Spinal cord (tissue), 10 donors: Measurements from ENCODE around the gene MAP1A. TPM values are rescaled to one million over a fixed set of nuclear protein-coding genes. Genes with fewer than 3 reads are reported as not detected.
"Not testable (repeated sequence)": the region's sequence is repeated elsewhere in the genome, so short reads cannot be mapped to it uniquely, and the experiment has no call there.

Experiments used
- DNase-seq, 6 donors: peaks; one replicate each; pipeline versions ENCODE4 v3.0.0 to v3.0.0-alpha.2; 2013 to 2015; ENCODE audit warnings: low spot score in 6 of 6, low read depth in 4 of 6
- H3K27ac ChIP-seq: one replicate; pipeline ENCODE4 v1.5.1; 2013; ENCODE audit warnings: low read depth, low read length, control low read depth
- H3K27me3 ChIP-seq: one replicate; pipeline ENCODE4 v1.6.1; 2013; ENCODE audit warnings: low read length; ENCODE audit not compliant: control insufficient read depth, insufficient read depth
- H3K36me3 ChIP-seq: one replicate; pipeline ENCODE4 v1.6.1; 2013; ENCODE audit warnings: low read length; ENCODE audit not compliant: control insufficient read depth, insufficient read depth
- H3K4me1 ChIP-seq: one replicate; pipeline ENCODE4 v1.6.1; 2013; ENCODE audit warnings: low read length; ENCODE audit not compliant: control insufficient read depth, insufficient read depth
- H3K4me3 ChIP-seq: one replicate; pipeline ENCODE4 v1.5.1; 2013; ENCODE audit warnings: low read depth, low read length, control low read depth
- H3K9me3 ChIP-seq: one replicate; pipeline ENCODE4 v1.6.1; 2013; ENCODE audit warnings: low read length; ENCODE audit not compliant: control insufficient read depth, insufficient read depth
- WGBS: methylation state at CpG from one replicate; pipeline ENCODE4 v1.1.5; 2013; ENCODE audit warnings: missing lambda C conversion rate; ENCODE audit not compliant: insufficient coverage; 5-methylcytosine and 5-hydroxymethylcytosine counted together
- polyA plus RNA-seq, 2 donors: library from polyadenylated mRNA; unstranded; fragments of 120-200 nt; gene quantifications; one replicate each; pipeline ENCODE4 v1.2.1, GENCODE V29; 2013; ENCODE audit not compliant: insufficient read length in 2 of 2
- total RNA-seq, 2 donors: library from RNA; depleted of rRNA in 1 of 2; stranded (reverse); fragments of 120-200 nt in 1 of 2; fragments of >200 nt in 1 of 2; gene quantifications; one replicate each; pipeline versions ENCODE4 v1.2.3 to v1.2.4, GENCODE V29; 2013 to 2014
- donor health status: healthy.

The MAP1A gene
- total and polyA plus RNA-seq, 4 donors, result 71.6 to 230 (median 168) TPM

DNA sequence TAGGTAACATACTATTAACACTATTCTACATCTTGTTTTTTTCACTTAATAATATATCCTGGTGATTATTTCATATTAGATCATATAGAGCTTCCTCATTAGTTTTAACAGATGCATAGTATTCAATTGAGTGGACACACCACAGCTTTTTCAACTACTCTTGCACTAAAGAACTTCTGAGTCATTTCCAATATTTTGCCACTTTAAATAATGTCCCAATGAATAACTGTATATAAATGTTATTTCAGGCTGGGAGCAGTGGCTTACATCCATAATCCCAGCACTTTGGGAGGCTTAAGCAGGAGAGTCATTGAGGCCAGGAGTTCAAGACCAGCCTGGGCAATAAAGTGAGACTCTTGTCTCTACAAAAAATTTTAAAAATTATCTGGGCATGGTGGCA, 26.9 kb downstream of the MAP1A start:
- H3K4me3 ChIP-seq, result no peak overlapping the region
- H3K9me3 ChIP-seq, result no peaks in the 10 kb centered on the region
- H3K27me3 ChIP-seq, result no peaks in the 10 kb centered on the region
- H3K27ac ChIP-seq, result no peak overlapping the region
- peaks cover 3% of the 10 kb centered on the region for H3K36me3 ChIP-seq
- no peak for DNase-seq
- no peaks in the 10 kb centered on the region for H3K4me1 ChIP-seq

DNA sequence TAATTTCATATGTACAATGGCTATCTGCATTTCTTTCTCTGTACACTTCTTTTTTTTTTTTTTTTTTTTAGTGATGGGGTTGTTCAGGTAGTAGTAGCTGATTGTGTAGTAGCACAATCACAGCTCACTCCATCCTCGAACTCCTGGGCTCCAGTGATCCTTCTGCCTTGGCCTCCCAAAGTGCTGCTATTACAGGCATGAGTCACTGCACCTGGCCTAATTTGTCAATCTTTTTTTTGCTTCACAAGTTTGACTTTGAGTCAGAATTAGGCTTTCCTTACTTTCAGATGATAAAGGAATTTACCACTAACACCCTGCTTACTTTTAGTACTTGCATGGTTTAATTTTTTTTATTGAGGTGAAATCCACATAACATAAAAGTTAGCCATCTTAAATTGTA, 28.0 kb downstream of the MAP1A start:
- Histone ChIP-seq H3K27me3 (no peaks in the 10 kb centered on the region), H3K36me3 (peaks cover 3% of the 10 kb centered on the region), H3K9me3 (no peaks in the 10 kb centered on the region), H3K4me3 (no peak overlapping the region), H3K4me1 (no peaks in the 10 kb centered on the region), H3K27ac (no peak overlapping the region)
- no peak for DNase-seq
- 88% methylated on average over 1 of the region's 1 CpG for WGBS

DNA sequence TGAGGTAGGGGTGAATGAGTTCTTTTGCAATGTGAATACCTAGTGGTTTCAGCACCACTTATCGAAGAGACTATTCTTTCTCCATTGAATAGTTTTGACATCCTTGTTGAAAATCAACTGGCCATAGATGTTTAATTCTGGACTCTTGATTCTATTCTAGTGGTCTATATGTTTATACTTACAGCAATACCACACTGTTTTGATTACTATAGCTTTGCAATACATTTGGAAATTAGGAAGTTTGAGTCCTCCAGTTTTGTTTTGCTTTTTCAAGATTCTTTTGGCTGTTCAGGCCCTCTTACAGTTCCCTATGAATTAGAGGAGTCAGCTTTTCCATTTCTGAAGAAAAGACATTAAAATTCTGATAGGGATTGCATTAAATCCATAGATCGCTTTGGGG, 30.1 kb downstream of the MAP1A start:
- WGBS, result no CpG with 5 or more reads among the region's 2 CpGs
- Histone ChIP-seq H3K4me3 (no peak overlapping the region), H3K27ac (no peak overlapping the region), H3K9me3 (no peaks in the 10 kb centered on the region), H3K36me3 (peaks cover 5% of the 10 kb centered on the region), H3K4me1 (no peaks in the 10 kb centered on the region), H3K27me3 (no peaks in the 10 kb centered on the region)
- DNase-seq, result no peak

DNA sequence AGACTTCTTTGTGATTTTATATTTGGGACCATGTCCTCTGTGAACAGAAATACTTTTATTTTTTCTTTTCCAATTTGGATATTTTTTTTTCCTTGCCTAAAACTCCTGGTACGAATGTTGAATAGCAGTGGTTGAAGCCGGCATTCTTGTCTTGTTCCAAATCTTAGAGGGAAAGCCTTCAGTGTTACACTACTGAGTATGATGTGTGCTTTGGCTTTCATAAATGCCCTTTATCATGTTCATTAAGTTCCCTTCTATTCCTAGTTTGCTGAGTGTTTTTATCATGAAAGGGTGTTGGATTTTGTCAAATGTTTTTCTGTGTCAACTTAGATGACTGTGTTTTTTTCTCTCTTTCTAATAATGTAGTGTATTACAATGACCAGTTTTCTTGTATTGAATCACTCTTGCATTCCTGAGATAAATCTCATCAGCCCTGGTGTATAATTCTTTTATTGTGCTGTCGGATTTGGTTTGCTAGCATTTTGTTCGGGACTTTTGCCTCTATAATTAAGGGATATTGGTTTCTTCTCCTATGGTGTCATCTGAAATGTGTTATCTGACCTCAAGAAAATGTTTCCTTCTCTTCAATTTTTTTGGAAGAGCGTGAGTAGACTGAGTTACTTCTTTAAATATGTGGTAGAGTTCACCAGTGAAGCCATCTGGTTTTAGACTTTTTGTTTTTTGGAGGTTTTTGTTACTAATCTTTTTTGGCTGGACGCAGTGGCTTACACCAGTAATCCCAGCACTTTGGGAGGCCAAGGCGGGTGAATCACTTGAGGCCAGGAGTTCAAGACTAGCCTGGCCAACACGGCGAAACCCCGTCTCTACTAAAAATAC, 33.3 kb downstream of the MAP1A start:
- Histone ChIP-seq H3K4me3 (no peak overlapping the region), H3K27me3 (no peaks in the 10 kb centered on the region), H3K36me3 (peaks cover 18% of the 10 kb centered on the region), H3K27ac (no peak overlapping the region), H3K9me3 (no peaks in the 10 kb centered on the region), H3K4me1 (no peaks in the 10 kb centered on the region)
- WGBS, result 93% methylated on average over 3 of the region's 10 CpGs
- no peak for DNase-seq

DNA sequence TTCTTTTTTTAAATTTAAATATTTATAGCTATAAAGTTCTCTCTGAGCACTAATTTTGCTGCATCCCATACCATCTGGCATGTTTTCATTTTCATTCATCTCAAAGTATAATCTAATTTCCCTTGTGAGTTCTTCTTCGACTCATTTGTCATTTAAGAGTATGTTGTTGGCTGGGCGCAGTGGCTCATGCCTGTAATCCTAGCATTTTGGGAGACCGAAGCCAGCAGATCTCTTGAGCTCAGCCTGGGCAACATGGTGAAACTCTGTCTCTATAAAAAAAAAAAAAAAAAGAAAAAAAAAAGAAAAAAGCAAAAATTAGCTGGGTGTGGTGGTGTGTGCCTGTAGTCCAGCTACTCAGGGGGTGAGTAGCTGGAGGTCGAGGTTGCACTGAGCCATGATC, 34.8 kb downstream of the MAP1A start:
- no peaks in the 10 kb centered on the region for H3K9me3 ChIP-seq
- DNase-seq, result peak in 1 of 6 donors; percentile 9
- H3K4me1 ChIP-seq, result no peaks in the 10 kb centered on the region
- no peak overlapping the region for H3K4me3 ChIP-seq
- H3K27ac ChIP-seq, result no peak overlapping the region
- WGBS, result 100% methylated on average over 1 of the region's 4 CpGs
- peaks cover 20% of the 10 kb centered on the region for H3K36me3 ChIP-seq
- H3K27me3 ChIP-seq, result no peaks in the 10 kb centered on the region

DNA sequence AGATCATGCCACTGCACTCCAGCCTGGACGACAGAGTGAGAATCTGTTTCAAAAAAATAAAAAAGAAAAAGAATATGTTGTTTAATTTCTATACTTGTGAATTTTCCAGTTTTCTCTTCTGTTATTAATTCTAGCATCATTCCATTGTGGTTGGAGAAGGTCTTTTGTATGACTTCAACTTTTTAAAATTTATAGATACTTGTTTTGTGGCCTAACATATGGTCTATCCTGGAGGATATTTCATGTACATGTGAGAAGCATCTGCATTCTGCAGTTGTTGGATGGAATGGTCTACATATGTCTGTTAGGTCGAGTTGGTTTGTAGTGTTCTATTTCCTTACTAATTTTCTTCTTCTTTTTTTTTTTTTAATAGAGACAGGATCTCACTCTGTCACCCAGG, 35.6 kb downstream of the MAP1A start:
- WGBS, result no CpG with 5 or more reads among the region's 2 CpGs

DNA sequence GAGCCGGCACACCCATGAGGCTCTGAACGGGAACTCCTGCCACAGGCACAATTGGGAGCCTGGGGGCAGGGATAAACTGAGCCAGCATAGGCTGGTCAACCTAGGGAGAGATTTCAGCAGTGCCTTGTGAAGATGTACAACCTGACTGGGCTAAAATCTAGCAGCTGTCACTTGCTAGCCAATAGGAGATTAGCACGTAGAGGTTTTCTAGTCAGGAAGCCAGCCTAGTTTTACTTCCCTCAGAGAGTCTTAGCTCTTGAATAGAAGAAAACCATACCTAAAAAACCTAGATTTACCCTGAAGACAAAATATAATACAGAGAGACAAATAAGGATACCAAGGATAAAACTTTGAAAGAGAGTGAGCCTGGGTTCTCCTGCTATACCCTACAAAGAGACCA, 45.3 kb downstream of the MAP1A start:
- H3K4me1 ChIP-seq, H3K27me3 ChIP-seq, H3K9me3 ChIP-seq, DNase-seq, H3K4me3 ChIP-seq, H3K27ac ChIP-seq, H3K36me3 ChIP-seq: not testable (repeated sequence)
- WGBS, result no CpG with 5 or more reads among the region's 3 CpGs

More for the DNA sequence above, 35.6 kb downstream of the MAP1A start:
- Histone ChIP-seq H3K27me3 (no peaks in the 10 kb centered on the region), H3K36me3 (peaks cover 28% of the 10 kb centered on the region), H3K4me3 (no peak overlapping the region), H3K27ac (no peak overlapping the region), H3K4me1 (no peaks in the 10 kb centered on the region), H3K9me3 (no peaks in the 10 kb centered on the region)
- DNase-seq, result no peak

DNA sequence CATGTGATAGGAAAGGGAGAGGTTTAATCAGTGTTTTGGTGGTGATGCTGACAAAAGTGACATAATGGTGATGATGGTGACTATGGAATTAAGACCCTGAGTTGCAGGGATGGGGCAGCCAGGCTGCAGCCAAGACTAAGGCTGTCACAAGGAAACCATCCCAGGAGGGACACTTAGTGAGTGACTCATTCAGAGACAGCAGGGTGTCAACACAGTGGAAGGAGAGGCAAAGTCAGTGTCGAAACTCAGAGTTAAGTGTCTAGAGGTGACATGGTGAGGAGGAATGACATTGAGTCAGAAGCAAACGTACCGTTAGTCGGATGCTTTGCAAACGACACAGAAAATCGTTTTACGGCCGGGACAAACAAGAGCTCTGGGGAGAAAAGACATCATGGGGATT, 46.4 kb downstream of the MAP1A start:
- H3K27me3 ChIP-seq, result not testable (repeated sequence)
- no CpG with 5 or more reads among the region's 8 CpGs for WGBS

DNA sequence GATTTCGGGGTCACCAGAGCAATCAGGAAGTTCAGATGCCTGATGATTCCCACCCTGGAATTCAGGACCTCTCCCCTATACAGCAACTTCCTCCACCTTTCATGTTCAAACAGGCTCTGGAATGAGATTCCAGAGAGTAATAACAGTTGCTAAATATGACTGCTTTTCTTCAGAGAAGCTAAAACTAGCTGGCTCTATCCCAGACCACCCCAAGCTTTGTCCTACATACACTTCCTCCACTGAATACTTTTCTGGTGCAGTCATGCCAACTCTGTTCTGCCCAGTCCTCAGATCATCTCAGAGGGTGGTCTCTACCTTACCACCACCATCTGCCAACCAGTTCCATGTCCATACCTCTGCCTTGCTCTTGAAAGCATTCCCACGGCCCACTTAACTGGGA, 49.2 kb downstream of the MAP1A start:
- H3K9me3 ChIP-seq, H3K27me3 ChIP-seq, H3K27ac ChIP-seq, H3K4me3 ChIP-seq, DNase-seq, H3K4me1 ChIP-seq, H3K36me3 ChIP-seq: not testable (repeated sequence)
- no CpG with 5 or more reads among the region's 2 CpGs for WGBS

More for the DNA sequence above, 46.4 kb downstream of the MAP1A start:
- H3K4me3 ChIP-seq, H3K9me3 ChIP-seq, H3K27ac ChIP-seq, H3K4me1 ChIP-seq, H3K36me3 ChIP-seq, DNase-seq: not testable (repeated sequence)

DNA sequence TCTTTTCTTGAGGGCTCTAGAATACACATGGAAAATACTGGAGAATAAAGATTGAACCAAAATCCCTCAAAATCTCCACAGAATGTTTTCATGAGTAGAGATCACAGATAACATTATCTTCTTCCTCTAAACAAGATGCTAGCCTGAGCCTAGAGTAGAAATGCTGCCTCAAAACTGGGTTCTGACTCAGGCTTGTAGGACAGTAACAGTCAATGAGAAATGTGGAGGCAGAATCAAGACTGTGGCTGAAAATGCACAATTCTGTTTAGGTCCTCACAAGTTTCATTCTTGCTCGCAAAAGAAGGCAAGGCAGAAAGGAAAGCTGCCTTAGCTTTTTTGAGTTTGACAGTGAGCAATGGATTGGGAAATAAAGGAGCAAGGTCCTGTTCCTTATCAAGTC, 57.2 kb downstream of the MAP1A start:
- WGBS, result no CpG with 5 or more reads among the region's 1 CpG
- not testable (repeated sequence) for H3K36me3 ChIP-seq, H3K4me1 ChIP-seq, H3K9me3 ChIP-seq, H3K4me3 ChIP-seq, H3K27me3 ChIP-seq, DNase-seq, H3K27ac ChIP-seq
